ENCODE data around the gene VEPH1.

DNA sequence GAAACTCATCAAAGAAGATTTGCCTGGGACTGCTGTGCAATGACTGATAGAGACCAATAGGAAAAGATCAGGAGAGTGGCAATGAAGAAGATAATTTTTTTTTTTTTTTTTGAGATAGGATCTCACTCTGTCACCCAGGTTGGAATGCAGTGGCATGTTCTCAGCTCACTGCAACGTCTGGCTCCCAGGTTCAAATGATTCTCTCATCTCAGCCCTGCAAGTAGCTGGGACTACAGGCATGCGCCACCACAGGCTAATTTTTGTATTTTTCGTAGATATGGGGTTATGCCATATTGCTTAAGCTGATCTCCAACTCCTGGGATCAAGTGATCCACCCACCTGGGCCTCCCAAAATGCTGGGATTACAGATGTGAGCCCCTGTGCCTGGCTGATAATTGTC, 226.4 kb downstream of the VEPH1 start:
- TF ChIP-seq GATA2 (IDR thresholded peaks at IDR 0.05; ENCODE audit: low read depth, low read length) (no peak), GATA3 (IDR thresholded peaks at IDR 0.05; ENCODE audit: low read depth, low read length) (no peak)
